Heart left ventricle (tissue), 13 donors: ENCODE data around the gene CNTF.

Experiments
- POLR2A ChIP-seq, 2 donors: fragments of 450-650 bp; IDR thresholded peaks; one replicate each; pipeline ENCODE4 v1.6.1; 2017; ENCODE audit warnings: antibody characterized with exemption in 2 of 2, mild to moderate bottlenecking in 2 of 2, moderate library complexity in 2 of 2
- TF ChIP-seq, protein P1 (sequence below), 12 donors: fragments of 200-600 bp; sonication (generic) in 4 of 12; IDR thresholded peaks; one replicate each; pipeline versions ENCODE4 v1.5.0 to v1.8.0; 2018 to 2022; ENCODE audit warnings: antibody characterized with exemption in 12 of 12, mild to moderate bottlenecking in 5 of 12
- donor health status: ischemic (EF 13 %, LVEDD 7.1; RV severe dilation, severe dysfunction).
- donor health status: DM: no; HTN: yes; CAD: no.
- donor health status: DM: no; HTN: no; CAD: no.
- donor health status: ischemic (EF 25% LVEDD 6.9; RV normal size, moderate dysfunction).
- donor health status: ischemic (EF 25% LVEDD 5.7; RV mildly dilated, moderate dysfunction).
- donor health status: ischemic (EF 35%, LVEDD 5.7; RV mildly dilated, moderate dysfunction).
- donor health status: nonischemic (EF 11% LVEDD 7.7; RV severe dilation, severe dysfunction).
- donor health status: DM: yes; HTN: yes; CAD: no.
- donor health status: PGD.
- donor health status: ischemic (EF 29% LVEDD 5.4; RV normal size, mild dysfunction).
- donor health status: nonischemic (EF 23%, LVEDD 6.1; RV moderate dilation, normal function).

- TF ChIP-seq, protein P1, sequence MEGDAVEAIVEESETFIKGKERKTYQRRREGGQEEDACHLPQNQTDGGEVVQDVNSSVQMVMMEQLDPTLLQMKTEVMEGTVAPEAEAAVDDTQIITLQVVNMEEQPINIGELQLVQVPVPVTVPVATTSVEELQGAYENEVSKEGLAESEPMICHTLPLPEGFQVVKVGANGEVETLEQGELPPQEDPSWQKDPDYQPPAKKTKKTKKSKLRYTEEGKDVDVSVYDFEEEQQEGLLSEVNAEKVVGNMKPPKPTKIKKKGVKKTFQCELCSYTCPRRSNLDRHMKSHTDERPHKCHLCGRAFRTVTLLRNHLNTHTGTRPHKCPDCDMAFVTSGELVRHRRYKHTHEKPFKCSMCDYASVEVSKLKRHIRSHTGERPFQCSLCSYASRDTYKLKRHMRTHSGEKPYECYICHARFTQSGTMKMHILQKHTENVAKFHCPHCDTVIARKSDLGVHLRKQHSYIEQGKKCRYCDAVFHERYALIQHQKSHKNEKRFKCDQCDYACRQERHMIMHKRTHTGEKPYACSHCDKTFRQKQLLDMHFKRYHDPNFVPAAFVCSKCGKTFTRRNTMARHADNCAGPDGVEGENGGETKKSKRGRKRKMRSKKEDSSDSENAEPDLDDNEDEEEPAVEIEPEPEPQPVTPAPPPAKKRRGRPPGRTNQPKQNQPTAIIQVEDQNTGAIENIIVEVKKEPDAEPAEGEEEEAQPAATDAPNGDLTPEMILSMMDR (IDR thresholded peaks at IDR 0.05), result no peak
- no peak for TF ChIP-seq POLR2A (IDR thresholded peaks at IDR 0.05)
These were observed 14.1 kb upstream of the CNTF start for GRCh38 chr11:58608331-58608730.
